Left ventricle myocardium inferior (tissue), 1 donor: ENCODE measurements around the gene DENND5A. TPM values are rescaled to one million over a fixed set of nuclear protein-coding genes. Genes with fewer than 3 reads are reported as not detected.
"Not testable (repeated sequence)": the region's sequence is repeated elsewhere in the genome, so short reads cannot be mapped to it uniquely, and the experiment has no call there.

Source experiments
- DNase-seq: peaks from one replicate; pipeline ENCODE4 v3.0.0-alpha.2; 2020
- H3K27ac ChIP-seq: fragments of 200-600 bp; replicated peaks from 2 replicates; pipeline ENCODE4 v1.8.0; 2021
- H3K27me3 ChIP-seq: fragments of 200-600 bp; 2 replicates; pipeline ENCODE4 v1.8.0; 2021; ENCODE audit warnings: low read depth
- H3K36me3 ChIP-seq: fragments of 200-600 bp; 2 replicates; pipeline ENCODE4 v1.8.0; 2021
- H3K4me1 ChIP-seq: fragments of 200-600 bp; 2 replicates; pipeline ENCODE4 v1.8.0; 2021
- H3K4me3 ChIP-seq: fragments of 200-600 bp; 2 replicates; pipeline ENCODE4 v1.8.0; 2021; ENCODE audit warnings: mild to moderate bottlenecking, moderate library complexity
- H3K9me3 ChIP-seq: fragments of 200-600 bp; replicated peaks from 2 replicates; pipeline ENCODE4 v1.8.0; 2021
- CTCF ChIP-seq: fragments of 200-600 bp; IDR thresholded peaks from 2 replicates; pipeline ENCODE4 v1.8.0; 2021; ENCODE audit warnings: antibody characterized with exemption, mild to moderate bottlenecking, borderline replicate concordance
- intact Hi-C: fragments of 100-400 bp; cut with micrococcal nuclease; formaldehyde crosslinking; loops from one replicate; pipeline ENCODE4 v1.11.0; 2022
- total RNA-seq: library from RNA; stranded (reverse); fragmentation: NEBNext Ultra II Directional; extraction: Animal tissue kit (Norgen Biotek cat#: 25700); gene quantifications from one replicate; pipeline ENCODE4 v1.2.1, GENCODE V29; 2021
- donor health status: DM: no; HTN: yes; CAD: no; lungs with severe emphysema.

Gene DENND5A
- total RNA-seq, 1 donor from 2014 or later: 117 TPM

DNA sequence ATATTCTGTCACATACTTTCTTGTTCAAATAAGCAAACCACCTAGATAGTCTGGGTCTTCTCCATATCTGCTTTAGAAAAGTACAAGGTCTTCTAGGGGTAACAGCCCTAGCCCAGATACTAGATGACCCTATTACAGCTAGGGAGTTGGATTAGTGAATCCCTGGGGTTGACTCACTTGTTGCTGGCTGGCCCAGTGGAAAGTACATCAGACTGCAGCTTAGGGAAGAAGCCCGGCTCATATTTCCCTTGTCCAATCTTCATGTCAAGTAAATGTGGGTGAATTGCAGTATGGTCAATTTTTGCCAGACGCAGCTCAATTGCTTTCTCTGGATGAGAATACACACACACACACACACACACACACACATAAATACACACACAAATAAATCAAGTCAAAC is 94.7 kb downstream of the DENND5A start:
- no peak for DNase-seq
- Histone ChIP-seq H3K9me3 (no peaks in the 10 kb centered on the region), H3K4me3 (no peak overlapping the region), H3K27ac (no peak overlapping the region), H3K4me1 (peaks cover 11% of the 10 kb centered on the region), H3K27me3 (no peaks in the 10 kb centered on the region), H3K36me3 (peaks cover 60% of the 10 kb centered on the region)
- intact Hi-C loops: no loop called here
- no peak for TF ChIP-seq CTCF

DNA sequence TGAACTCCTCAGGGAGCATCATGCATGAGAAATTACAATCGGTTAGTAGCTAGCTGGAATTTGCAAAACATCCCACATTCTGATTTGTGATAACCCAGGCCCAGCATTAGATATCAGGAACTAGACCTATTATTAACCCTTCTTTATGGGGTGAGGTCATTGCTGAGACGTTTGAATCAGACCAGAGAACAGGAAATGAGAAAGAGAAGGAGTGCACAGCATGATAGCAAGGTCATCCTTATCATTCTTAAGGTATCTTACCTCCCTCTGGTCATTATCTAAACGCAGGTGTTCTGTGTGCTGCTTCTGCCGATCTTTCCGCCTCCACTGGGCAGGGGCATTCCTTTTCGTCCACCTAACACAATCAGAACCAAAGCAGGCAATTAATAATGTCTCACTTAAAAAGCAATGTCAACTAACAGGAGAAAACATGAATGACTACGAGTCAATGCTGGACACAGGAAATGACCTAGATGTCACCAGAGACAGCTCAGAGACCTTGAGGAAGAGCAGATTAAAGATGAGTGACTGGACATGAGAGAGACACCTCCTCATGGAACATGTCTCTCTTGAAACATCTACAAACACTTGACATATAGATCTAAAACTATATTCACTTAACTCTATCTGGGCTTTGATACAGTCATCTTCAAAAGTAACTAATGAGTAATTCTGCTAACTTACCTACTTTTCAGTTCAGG is 95.4 kb downstream of the DENND5A start:
- Histone ChIP-seq H3K27ac (no peak overlapping the region), H3K27me3 (no peaks in the 10 kb centered on the region), H3K4me3 (no peak overlapping the region), H3K4me1 (peaks cover 11% of the 10 kb centered on the region), H3K9me3 (no peaks in the 10 kb centered on the region), H3K36me3 (peaks cover 67% of the 10 kb centered on the region)
- intact Hi-C loops: no loop called here
- no peak for DNase-seq
- no peak for TF ChIP-seq CTCF

- H3K27ac ChIP-seq, H3K27me3 ChIP-seq, H3K4me3 ChIP-seq, DNase-seq, H3K9me3 ChIP-seq, H3K4me1 ChIP-seq, intact Hi-C loops: not testable (repeated sequence)
- peaks cover 83% of the 10 kb centered on the region for H3K36me3 ChIP-seq
These were observed 103.2 kb downstream of the DENND5A start for GRCh38 chr11:9161991-9162390.

DNA sequence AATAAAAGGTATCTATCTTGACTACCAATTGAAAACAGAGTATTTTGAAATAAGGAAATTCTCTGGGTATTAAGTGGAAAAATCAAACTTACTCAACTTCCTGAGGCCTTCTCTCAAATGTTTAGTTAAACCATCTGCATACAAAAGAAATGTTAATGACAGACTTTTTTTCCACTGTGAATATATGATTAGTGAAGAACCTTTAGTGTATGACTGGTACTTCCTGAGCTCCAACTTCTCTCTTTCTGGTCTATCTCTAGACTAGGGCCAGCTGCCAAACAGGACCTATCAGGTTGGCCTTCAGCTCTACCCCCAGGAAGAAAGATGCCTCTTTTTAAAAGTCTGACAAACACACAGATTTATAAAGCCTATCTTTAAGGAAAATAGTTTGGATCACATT is 105.0 kb downstream of the DENND5A start:
- no peaks in the 10 kb centered on the region for H3K4me1 ChIP-seq
- H3K27ac ChIP-seq: no peak overlapping the region

GRCh38 chr11:9158898-9159391 is 106.2 kb downstream of the DENND5A start:
- no peaks in the 10 kb centered on the region for H3K27me3 ChIP-seq
- no peaks in the 10 kb centered on the region for H3K9me3 ChIP-seq
- no peak for TF ChIP-seq CTCF
- H3K27ac ChIP-seq: no peak overlapping the region
- H3K36me3 ChIP-seq: peaks cover 72% of the 10 kb centered on the region
- no peaks in the 10 kb centered on the region for H3K4me1 ChIP-seq
- H3K4me3 ChIP-seq: no peak overlapping the region
- no peak for DNase-seq
- intact Hi-C loops: no loop called here

More for the DNA sequence above, 105.0 kb downstream of the DENND5A start:
- intact Hi-C loops: no loop called here
- DNase-seq: no peak
- Histone ChIP-seq H3K4me3 (no peak overlapping the region), H3K36me3 (peaks cover 75% of the 10 kb centered on the region), H3K9me3 (no peaks in the 10 kb centered on the region), H3K27me3 (no peaks in the 10 kb centered on the region)
- no peak for TF ChIP-seq CTCF

DNA sequence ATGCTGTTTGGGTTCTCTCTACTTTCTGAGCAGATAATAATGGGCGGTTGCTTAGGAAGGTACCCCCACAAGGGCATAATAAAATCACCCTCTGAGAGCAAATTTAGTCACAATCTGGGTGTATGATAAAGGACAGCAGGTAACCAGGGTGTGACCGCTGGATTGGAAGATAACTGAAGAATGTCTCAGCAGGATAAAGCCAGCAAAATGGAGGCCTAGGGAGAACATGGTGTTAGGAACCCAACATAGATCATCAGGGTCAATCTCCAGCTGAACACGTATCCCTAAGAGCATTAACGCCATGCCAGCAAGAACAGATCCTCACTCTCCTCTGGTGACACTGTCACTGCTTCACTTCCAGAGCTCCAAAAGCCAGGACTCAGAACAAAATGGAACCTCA is 109.2 kb downstream of the DENND5A start:
- intact Hi-C loops: no loop called here
- Histone ChIP-seq H3K4me3 (no peak overlapping the region), H3K4me1 (peaks cover 5% of the 10 kb centered on the region), H3K27me3 (no peaks in the 10 kb centered on the region), H3K9me3 (no peaks in the 10 kb centered on the region), H3K27ac (no peak overlapping the region), H3K36me3 (peaks cover 77% of the 10 kb centered on the region)
- no peak for DNase-seq
- TF ChIP-seq CTCF: no peak
